PFSK-1 (cell line): Measurements from ENCODE around the gene FUNDC1.

Experiments used
- POLR2AphosphoS5 ChIP-seq: IDR thresholded peaks from 2 replicates; pipeline ENCODE4 v1.6.1; 2012; ENCODE audit warnings: low read depth, mild to moderate bottlenecking, control low read depth, low read length, moderate library complexity
- TAF1 ChIP-seq: IDR thresholded peaks from 2 replicates; pipeline ENCODE4 v1.6.1; 2012; ENCODE audit warnings: low read length, control low read depth, borderline replicate concordance; ENCODE audit not compliant: insufficient read depth

GRCh38 chrX:44506678-44507077, 36.0 kb downstream of the FUNDC1 start:
- TF ChIP-seq POLR2AphosphoS5 (no peak), TAF1 (no peak)
